ENCODE measurements around the gene RNF175.

RNF175 gene

DNA sequence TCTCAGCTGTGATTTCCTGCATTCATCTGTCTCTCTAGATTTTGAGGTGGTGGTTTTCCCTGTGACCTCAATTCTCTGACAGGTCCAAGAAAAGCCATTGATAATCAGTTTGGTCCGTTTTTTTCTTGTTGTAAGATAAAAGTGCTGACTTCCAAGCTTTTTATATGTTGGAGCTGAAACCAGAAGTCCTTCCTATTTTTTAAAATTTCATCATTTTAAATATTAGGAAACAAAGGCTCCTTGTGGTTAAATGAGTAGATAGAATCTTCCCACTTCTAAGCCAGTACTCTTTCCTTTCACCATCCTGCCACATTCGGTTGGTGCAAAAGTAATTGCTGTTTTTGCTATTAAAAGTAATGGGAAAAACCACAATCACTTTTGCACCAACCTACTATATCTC, 18.3 kb downstream of the RNF175 start:
- peaks cover 46% of the 10 kb centered on the region for H3K36me3 Mint-ChIP-seq (ENCODE audit: low read depth)
- H3K4me1 Mint-ChIP-seq, result no peaks in the 10 kb centered on the region
- H3K27ac Mint-ChIP-seq, result no peak overlapping the region
- no peaks in the 10 kb centered on the region for H3K27me3 Mint-ChIP-seq (ENCODE audit: low read depth)
- no peak for TF ChIP-seq CTCF (IDR thresholded peaks at IDR 0.05; ENCODE audit: unreplicated experiment in 3 of 3)
- H3K4me3 Mint-ChIP-seq, result no peak overlapping the region
- peaks cover 12% of the 10 kb centered on the region for H3K9me3 Mint-ChIP-seq

GRCh38 chr4:153735906-153736461, 23.8 kb downstream of the RNF175 start:
- Mint-ChIP-seq H3K4me3 (no peak overlapping the region), H3K9me3 (peaks cover 14% of the 10 kb centered on the region), H3K4me1 (no peaks in the 10 kb centered on the region), H3K27ac (no peak overlapping the region), H3K36me3 (ENCODE audit: low read depth) (peaks cover 36% of the 10 kb centered on the region), H3K27me3 (ENCODE audit: low read depth) (no peaks in the 10 kb centered on the region)
- TF ChIP-seq CTCF (IDR thresholded peaks at IDR 0.05; ENCODE audit: unreplicated experiment in 3 of 3), result no peak

DNA sequence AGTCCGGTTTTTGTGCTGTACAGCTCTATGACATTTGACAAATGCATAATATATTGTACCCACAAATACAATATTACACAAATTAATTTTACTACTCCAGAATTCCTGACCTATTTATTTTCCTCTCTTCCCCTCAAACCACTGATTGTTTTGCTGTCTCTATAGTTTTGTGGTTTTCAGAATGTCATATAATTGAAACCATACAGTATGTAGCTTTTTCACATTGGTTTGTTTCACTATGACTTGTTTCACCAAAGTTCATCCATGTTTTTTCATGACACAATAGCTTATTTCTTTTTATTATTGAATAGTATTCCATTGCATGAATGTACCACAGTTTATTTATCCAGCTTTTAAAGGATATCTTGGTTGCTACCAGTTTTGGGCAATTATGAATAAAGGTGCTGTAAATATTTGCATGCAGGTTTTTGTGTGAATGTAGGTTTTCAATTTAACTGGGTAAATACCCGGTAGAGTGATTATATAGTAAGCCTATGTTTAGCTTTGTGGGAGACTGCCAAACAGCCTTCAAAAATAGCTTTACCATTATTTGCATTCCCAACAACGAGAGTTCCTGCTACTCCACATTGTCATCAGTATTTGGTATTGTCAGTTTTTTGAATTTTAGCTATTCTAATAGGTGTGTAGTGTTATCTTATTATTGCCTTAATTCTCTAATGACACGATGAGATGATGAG, 25.9 kb downstream of the RNF175 start:
- peaks cover 22% of the 10 kb centered on the region for H3K36me3 Mint-ChIP-seq (ENCODE audit: low read depth)
- TF ChIP-seq CTCF (IDR thresholded peaks at IDR 0.05; ENCODE audit: unreplicated experiment in 3 of 3), result no peak
- H3K4me1 Mint-ChIP-seq, result no peaks in the 10 kb centered on the region
- no peak overlapping the region for H3K27ac Mint-ChIP-seq
- no peak overlapping the region for H3K4me3 Mint-ChIP-seq
- peaks cover 7% of the 10 kb centered on the region for H3K9me3 Mint-ChIP-seq
- no peaks in the 10 kb centered on the region for H3K27me3 Mint-ChIP-seq (ENCODE audit: low read depth)

DNA sequence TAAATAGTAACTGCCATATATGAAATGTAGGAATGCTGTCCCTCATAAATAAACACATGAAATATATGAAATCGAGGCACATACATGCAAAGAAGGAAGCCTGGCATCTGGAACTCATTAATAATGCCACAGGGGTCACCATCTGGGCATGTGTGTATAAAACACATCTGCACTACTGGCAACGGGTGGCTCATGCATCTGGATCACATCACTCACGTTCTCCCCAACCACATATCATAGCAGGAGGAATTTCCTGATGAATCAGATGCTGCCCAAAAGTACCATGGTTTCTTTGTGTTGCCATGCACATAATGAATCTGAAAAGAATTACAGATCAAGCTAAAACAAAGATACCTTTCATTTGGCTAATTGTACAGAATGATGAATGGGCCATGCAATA, 28.6 kb downstream of the RNF175 start:
- Mint-ChIP-seq H3K4me1 (no peaks in the 10 kb centered on the region), H3K27ac (peak overlapping the region in 1 of 3 experiments; percentile 43)
- TF ChIP-seq CTCF (IDR thresholded peaks at IDR 0.05; ENCODE audit: unreplicated experiment in 3 of 3), result no peak

GRCh38 chr4:153729895-153730294, 29.9 kb downstream of the RNF175 start:
- Mint-ChIP-seq H3K36me3 (ENCODE audit: low read depth) (no peaks in the 10 kb centered on the region), H3K27ac (no peak overlapping the region), H3K27me3 (ENCODE audit: low read depth) (no peaks in the 10 kb centered on the region), H3K4me3 (no peak overlapping the region), H3K4me1 (no peaks in the 10 kb centered on the region), H3K9me3 (no peaks in the 10 kb centered on the region)
- no peak for TF ChIP-seq CTCF (IDR thresholded peaks at IDR 0.05; ENCODE audit: unreplicated experiment in 3 of 3)

More for the DNA sequence above, 28.6 kb downstream of the RNF175 start:
- Mint-ChIP-seq H3K27me3 (ENCODE audit: low read depth) (no peaks in the 10 kb centered on the region), H3K36me3 (ENCODE audit: low read depth) (peaks cover 5% of the 10 kb centered on the region), H3K4me3 (no peak overlapping the region), H3K9me3 (peaks cover under 1% of the 10 kb centered on the region)

DNA sequence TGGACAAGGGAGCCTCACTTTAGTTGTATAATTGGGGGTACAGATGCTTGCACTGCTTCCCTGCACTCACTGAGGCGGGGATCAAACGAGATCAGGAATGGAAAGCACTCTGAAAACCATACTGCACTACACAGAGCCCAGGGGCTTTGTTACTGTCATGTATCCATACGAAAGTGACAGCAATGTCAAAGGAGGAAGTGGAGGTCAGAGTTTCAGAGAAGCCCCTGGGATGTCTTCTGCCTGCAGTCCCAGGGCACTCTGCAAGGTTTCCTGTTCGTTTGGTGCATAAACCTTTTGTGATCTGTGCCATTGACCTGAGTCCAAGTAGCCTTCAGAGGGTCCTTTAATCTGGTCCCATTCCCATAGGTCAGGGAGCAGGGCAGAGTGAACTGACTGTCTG, 31.2 kb downstream of the RNF175 start:
- H3K27ac Mint-ChIP-seq, result no peak overlapping the region
- no peaks in the 10 kb centered on the region for H3K27me3 Mint-ChIP-seq (ENCODE audit: low read depth)
- no peak for TF ChIP-seq CTCF (IDR thresholded peaks at IDR 0.05; ENCODE audit: unreplicated experiment in 3 of 3)
- H3K9me3 Mint-ChIP-seq, result no peaks in the 10 kb centered on the region
- no peaks in the 10 kb centered on the region for H3K4me1 Mint-ChIP-seq
- no peak overlapping the region for H3K4me3 Mint-ChIP-seq
- no peaks in the 10 kb centered on the region for H3K36me3 Mint-ChIP-seq (ENCODE audit: low read depth)
